DMS53 treated with DMSO at 0.1 percent for 48 hours (cell line): Measurements from ENCODE around the gene PILRA.
"Not testable (repeated sequence)": the region's sequence is repeated elsewhere in the genome, so short reads cannot be mapped to it uniquely, and the experiment has no call there.

Experiments used
- DNase-seq: peaks from one replicate; lab custom pipeline; 2025; ENCODE audit not compliant: unreplicated experiment; lab: John Stamatoyannopoulos, UW

PILRA gene

DNA sequence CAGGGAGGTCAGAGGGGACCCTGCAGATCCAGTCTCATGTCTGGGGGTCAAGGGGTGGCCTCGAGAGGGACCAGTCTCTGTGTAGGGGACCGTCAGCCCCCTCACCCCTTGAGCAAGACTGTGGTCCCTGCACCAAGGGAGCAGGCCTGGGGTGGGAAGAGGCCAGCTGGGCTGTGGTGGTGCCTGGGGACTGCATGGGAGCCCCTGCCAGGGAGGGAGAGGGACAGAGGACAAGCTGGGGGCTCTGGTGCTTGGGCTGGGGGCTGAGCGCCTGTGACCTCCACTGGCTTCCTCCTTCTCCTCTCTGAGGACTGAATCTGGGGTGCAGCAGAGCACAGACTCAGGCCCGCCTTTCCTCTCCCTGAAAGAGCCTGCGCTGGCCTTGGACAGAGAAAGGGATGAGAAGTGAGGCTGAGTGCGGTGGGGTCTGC, 16.1 kb upstream of the PILRA start:
- no peak for DNase-seq

DNA sequence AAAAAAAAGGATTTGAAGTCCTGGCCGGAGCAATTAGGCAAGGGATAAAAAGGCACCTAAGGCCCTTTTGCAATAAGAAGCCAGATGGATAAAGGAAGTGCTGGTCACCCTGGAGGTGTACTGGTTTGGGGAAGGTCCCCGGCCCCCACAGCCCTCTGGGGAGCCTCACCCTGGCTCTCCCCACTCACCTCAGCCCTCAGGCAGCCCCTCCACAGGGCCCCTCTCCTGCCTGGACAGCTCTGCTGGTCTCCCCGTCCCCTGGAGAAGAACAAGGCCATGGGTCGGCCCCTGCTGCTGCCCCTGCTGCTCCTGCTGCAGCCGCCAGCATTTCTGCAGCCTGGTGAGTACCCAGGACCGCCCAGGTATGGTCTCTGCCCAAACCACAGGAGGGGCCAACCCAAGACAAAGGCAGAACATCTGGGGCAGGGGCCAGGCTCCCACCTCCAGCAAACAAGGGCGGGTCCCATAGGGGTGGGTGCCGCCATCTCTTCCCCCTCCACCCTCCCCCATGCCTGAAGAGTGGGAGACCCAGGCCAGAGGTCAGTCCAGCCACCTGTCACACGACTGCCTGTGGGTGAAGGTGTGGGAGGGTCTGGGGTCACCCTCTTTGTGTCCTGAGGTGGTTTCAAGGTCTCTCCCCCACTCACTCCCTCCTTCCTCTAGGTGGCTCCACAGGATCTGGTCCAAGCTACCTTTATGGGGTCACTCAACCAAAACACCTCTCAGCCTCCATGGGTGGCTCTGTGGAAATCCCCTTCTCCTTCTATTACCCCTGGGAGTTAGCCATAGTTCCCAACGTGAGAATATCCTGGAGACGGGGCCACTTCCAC, 15.0 kb upstream of the PILRA start, which contains the start of gene PILRB:
Gene PILRB, plus strand, starts transcription at position 91 of the 830 bp plus-strand sequence. Its CDS starts 186 bp downstream, at position 277.
- DNase-seq, result no peak

DNA sequence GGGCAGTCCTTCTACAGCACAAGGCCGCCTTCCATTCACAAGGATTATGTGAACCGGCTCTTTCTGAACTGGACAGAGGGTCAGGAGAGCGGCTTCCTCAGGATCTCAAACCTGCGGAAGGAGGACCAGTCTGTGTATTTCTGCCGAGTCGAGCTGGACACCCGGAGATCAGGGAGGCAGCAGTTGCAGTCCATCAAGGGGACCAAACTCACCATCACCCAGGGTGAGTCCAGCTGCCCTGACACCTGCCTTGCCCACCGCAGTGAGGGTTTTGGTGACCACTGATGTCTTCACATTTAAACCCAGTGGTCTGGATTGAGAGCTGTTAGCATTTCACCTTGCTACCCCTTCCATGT, 14.5 kb upstream of the PILRA start:
- no peak for DNase-seq

DNA sequence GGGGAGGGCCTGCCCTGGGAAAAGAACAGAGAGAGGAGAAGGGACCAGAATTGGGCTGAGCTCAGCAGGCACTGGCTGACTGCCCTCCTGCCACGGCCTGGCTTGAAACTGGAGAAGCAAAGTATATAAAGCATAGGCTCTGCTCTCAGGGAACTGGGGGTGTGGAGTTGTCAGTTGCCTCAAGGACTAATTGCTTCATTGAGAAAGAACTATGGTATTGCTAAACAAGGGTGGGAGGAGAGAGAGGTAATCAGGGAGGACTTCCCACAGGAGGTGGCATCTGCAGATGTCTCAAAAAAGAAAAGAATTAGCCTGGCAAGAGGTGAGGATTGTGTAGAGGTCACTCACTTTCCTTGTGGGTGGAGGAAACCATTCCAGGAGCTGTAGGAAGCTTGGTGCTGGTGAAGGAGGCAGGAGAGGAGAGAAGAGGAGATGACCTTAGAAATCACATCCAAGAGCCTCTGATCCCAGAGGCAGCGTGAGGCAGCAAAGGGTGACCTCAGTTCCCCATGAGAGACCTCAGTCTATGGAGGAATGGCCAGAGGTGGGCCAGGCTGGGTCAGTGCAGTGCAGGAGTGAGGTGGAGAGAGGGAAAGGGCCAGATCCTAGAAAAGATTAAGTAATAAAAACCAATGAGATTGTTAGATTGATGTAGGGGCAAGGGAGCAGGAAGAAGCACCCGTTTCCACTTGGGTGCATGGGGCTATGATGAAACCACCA, 13.0 kb upstream of the PILRA start:
- DNase-seq, result no peak

DNA sequence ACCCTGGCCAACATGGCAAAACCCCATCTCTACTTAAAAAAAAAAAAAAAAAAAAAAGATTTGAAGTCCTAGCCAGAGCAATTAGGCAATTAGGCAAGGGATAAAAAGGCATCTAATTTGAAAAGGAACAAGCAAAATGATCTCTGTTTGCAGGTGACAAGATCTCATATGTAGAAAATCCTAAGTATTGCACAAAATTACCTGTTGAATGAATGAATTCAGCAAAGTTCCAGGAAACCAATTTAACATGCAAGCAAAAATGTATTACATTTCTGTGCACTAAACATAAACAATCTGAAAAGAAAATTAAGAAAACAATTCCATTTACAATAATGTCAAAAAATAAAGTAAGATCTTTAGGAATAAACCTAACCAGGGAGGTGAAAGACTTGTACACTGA, 10.2 kb upstream of the PILRA start:
- DNase-seq, result no peak

DNA sequence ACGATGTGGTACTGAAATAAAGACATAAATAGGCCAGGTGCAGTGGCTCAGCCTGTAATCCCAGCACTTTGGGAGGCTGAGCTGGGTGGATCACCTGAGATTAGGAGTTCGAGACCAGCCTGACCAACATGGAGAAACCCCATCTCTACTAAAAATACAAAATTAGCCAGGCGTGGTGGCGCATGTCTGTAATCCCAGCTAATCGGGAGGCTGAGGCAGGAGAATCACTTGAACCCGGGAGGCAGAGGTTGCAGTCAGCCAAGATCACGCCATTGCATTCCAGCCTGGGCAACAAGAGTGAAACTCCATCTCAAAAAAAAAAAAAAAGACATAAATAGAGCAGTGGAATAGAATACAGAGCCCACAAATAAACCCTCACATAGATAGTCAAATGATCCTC, 9.5 kb upstream of the PILRA start:
- DNase-seq, result not testable (repeated sequence)

DNA sequence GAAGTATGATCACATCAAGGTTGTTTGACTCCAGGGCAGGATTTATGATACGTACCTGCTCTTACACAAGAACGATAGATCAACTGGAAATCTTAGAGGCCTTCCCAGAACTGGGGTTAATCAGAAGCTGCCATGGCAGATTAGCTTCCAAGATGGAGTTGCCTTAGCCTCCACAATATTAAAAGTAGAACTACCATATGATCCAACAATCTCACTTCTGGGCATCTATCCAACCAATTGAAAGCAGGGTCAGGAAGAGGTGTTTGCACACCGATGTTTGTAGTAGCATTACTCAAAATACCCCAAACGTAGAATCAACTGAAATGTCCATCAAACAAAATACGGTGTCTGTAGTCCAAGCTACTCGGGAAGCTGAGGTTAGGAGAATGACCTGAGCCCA, 8.8 kb upstream of the PILRA start:
- DNase-seq, result no peak

DNA sequence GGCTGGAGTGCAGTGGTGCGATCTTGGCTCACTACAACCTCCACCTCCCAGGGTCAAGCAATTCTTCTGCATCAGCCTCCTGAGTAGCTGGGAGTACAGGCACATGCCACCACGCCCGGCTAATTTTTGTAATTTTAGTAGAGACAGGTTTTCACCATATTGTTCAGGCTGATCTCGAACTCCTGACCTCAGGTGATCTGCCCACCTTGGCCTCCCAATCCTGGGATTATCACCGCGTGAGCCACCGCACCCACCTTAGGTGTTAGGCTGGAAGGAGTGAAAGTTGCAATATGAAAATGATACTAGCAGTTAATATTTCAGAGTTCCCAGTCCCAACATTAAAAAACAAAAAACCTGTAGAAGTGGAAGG, 7.3 kb upstream of the PILRA start:
- not testable (repeated sequence) for DNase-seq

DNA sequence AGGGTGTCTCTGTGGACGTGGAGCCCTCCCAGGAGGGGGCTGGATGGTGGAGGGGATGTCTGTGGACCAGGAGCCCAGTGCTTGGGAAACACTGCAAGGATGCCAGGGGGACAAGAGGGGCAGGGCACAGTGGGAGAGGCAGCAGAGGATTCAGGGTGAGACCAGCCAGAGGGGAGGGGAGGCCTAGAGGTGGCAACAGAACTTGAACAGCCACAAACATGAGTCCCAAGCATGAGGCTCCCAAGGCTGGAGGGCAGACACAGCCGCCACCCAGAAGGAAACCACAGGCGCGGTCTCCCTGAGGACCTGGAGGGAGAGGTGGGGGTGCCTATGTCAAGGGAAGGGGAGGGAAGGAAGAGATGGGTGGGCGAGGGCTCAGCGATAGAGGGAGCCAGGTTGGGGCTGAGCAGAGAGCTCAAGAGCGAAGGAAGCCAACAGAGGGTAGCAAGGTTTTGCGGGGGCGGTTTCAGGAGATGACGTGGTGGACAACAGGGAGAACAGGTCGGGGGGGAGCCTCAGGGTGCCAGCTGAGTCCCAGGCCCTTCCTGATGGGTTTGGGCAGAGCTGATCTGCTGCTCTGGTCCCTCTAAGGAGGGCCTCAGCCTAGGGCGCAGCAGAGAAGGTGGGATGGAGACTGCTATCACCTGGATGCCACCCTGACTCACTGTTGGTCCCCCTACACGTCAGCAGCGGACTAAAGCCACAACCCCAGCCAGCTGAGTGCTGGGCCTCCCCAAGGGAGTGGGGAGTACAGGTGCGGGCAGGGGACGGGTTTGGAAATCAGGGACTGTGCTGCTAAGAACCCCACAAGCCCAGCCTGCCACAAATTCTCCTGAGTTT, 6.7 kb upstream of the PILRA start:
- no peak for DNase-seq

DNA sequence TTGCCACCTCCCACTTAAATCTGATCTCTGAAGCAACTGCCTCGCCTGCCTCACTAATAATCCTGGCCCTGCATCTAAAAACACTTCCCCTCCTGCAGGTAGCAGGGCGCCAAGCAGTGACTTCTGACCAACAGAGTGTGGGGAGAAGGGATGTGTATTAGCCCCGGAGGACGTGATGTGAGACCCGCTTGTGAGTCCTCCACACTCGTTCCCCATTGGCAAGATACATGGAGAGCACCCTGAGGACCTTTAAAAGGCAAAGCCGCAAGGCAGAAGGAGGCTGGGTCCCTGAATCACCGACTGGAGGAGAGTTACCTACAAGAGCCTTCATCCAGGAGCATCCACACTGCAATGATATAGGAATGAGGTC, 6.1 kb upstream of the PILRA start:
- DNase-seq, result no peak

DNA sequence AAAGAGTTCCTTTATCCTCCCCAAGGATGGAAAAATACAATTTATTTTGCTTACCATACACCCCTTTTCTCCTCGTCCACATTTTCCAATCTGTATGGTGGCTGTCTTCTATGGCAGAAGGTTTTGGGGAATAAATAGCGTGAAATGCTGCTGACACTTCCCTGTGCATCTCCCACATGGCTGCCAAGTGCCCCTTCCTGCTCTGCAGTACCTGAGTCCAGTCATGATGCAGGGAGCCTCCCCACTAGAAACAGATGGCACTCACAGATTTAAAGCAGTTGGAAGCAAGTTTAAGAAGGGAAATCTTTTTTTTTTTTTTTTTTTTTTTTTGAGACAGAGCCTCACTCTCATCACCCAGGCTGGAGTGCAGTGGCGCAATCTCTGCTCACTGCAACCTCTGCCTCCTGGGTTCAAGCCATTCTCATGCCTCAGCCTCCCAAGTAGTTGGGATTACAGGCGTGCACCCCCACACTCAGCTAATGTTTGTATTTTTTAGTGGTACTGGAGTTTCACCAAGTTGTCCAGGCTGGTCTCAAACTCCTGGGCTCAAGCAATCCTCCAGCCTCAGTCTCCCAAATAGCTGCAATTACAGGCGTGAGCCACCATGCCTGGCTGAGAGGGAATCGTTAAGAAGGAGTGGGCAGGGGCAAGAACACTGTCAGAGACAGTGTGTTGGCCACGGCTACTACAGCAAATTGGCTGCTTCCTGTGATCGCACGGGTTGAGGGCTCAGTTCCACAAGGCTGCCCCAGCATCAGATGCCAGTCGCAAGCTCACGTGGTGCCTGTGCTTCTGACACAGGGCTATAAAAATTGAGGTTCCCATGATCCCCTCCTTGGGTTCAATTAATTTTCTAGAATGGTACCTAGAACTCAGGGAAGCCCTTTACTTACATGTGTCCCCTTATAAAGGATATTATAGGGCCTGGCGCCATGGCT, 5.3 kb upstream of the PILRA start:
- no peak for DNase-seq

DNA sequence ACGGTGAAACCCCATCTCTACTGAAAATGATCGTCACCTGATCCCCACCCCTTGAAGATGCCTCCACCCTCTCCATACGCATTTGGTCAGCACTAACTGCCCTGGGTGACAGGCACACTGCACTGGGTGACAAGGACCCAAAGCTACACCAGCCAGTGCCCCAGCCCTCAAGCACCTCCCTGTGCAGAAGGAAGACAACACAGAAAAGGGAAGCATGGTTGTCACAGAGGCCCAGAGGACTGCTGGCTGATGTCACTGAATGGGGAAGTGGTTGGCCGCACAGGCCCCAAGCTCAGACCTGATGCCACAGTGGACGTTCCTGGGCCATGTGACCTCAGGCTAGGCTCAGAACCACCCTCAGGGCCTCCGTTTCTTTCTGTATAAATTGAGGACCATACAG, 4.2 kb upstream of the PILRA start:
- no peak for DNase-seq

DNA sequence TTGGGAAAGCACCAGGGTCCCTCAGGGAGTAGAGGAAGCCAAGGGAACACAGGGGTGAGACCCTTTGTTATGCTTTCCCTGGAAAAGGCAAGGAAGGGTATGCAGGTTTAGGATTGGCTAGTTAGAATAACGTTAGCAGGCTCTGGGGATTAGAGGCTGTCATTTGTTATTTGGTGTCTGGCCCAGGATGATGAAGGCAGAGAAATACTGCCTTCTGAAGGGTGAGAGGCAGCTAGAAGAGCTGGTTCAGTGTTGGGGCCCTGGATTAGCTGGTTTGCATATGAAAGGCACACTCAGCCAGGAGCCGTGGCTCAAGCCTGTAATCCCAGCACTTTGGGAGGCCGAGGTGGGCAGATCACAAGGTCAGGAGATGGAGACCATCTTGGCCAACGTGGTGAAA, 3.0 kb upstream of the PILRA start:
- no peak for DNase-seq

DNA sequence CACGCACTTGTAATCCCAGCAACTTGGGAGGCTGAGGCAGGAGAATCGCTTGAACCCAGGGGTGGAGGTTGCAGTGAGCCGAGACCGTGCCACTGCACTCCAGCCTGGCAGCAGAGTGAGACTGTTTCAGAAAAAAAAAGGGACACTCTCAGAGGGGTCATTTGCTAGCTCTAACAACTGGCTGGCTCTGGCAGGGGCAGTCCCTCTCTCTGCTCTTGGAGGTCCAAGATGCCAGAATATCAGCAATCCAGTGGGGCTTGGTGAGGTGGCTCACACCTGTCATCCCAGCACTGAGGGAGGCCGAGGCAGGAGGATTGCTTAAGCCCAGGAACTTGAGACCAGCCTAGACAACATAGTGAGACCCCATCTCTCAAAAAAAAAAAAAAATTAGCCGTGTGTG, 2.5 kb upstream of the PILRA start:
- no peak for DNase-seq

DNA sequence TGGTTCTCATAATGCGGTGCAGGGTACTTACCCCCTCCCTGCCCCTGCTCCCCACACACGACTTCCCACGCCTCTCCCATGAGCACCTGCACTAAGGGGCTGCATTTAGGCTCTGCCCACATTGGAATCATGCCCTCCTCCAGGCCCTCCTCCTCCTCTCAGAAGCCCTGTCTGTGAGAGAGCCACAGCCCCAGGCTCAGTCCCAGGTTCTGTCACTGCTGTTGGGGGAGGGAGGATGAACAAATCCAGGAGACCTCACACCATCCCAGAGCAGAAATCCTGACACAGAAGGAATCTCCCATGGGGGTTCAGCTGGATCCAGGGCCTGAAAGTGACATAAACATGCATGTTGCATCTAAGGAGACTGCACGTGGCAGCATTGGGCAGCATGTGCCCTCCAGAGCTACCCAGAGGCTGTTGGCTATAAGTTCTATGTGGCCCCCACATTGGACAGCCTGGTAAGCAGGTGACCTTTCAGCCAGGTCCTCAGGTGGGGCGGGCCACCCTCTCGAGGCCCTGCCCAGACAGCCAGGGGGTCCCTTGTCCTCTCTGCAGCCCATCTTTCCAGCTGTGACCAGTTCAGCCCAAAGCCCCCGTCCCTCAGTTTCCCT, 1.6 kb upstream of the PILRA start:
- no peak for DNase-seq

DNA sequence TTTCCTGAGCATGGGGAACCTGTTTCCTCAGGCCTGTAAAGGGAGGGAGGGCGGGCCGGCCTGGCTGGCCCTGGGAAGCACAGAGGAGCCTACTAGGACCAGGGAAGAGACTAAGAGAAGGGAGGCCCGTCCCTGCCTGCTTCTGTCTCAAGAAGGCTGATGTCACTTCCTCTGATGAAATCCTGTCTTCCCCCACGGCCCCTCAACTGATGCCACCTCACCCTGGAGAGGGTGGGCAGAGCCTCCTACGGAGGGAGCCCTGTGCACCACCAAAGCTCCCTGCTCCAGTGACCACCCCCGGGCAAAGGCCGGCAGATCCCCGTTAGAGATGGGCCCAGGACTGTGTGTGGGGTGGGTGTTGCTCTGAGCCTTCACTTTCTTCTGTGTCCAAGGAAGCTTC, 1.0 kb upstream of the PILRA start:
- no peak for DNase-seq

DNA sequence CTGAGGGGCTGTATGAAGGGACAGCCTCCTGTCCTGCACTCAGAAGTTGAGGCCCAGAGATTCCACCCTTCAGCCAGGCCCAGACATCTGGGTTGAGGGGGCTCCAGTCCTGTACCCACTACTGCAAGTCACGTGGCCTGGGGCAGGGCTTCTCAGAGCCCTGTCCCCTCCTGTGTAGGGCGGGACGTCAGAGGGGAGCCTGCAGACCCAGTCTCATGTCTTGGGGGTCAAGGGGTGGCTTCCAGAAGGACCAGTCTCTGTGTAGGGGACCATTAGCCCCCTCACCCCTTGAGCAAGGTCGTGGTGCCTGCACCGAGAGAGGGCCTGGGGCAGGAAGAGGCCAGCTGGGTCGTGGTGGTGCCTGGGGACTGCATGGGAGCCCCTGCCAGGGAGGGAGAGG, 593 bp upstream of the PILRA start:
- DNase-seq, result no peak

DNA sequence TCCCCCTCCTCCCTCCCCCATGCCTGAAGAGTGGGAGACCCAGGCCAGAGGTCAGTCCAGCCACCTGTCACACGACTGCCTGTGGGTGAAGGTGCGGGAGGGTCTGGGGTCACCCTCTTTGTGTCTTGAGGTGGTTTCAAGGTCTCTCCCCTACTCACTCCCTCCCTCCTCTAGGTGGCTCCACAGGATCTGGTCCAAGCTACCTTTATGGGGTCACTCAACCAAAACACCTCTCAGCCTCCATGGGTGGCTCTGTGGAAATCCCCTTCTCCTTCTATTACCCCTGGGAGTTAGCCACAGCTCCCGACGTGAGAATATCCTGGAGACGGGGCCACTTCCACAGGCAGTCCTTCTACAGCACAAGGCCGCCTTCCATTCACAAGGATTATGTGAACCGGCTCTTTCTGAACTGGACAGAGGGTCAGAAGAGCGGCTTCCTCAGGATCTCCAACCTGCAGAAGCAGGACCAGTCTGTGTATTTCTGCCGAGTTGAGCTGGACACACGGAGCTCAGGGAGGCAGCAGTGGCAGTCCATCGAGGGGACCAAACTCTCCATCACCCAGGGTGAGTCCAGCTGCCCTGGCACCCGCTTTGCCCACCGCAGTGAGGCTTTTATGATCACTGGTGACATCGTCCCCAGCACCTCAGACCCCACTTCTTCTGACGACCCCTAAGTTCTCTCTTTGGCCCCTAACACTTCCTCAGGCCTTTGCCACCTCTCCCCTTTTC, 747 bp downstream of the PILRA start:
- DNase-seq, result not testable (repeated sequence)

DNA sequence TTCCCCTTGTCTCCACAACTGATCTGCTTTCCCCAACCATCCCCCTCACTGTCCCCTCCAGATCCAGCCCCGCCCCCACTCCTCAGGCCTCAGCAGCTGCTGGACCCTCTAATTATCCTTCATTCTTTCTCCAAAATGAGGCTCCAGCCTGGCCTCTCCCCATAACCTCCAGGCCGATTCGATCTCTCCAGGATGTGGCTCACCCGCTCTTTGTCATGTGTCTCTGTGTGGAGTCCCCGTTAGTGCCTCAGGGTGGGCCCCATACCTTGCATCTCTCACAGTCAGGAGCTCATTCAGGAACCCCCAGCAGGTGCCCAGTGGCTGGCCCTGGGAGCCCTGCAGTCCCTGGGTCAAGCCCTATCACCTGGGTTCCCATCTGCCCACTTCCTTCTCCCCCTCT, 1.3 kb downstream of the PILRA start:
- no peak for DNase-seq

DNA sequence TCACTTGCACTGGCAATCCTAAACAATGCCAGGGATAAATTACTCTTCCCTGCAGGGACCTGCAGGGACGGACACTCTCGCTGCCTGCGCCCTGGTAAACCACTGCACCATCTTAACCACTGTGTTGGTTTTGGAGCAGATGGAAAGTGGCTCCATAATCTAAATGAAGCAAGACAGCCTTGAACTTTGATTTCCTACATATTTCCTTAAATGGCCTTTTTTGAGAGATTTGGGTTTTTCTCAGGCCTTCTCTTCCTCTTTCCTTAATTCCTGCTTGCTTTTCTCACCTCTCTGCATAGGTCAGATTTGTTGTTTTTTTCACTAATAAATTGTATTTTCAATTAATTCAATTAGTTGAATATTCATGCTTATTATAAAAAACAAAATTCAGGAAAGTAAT, 2.8 kb downstream of the PILRA start:
- no peak for DNase-seq
